Effector memory CD8-positive, alpha-beta T cell (primary cell): Measurements from ENCODE around the gene CD180.
A peak's percentile ranks its signal among the peaks of the same experiment; 100 is the strongest.

ENCODE experiments used
- ATAC-seq: fragments of 150-1000 bp; cut with Tn5 transposase; replicated peaks from 2 replicates; pipeline ENCODE4 v1.10.0; 2021; ENCODE audit warnings: mild to moderate bottlenecking, moderate library complexity
- DNase-seq, 3 experiments: peaks; one replicate each; pipeline ENCODE4 v3.0.0; 2021
- H3K27ac Mint-ChIP-seq, 2 donors: one replicate each; pipeline ENCODE4 v1.8.0; 2022; ENCODE audit warnings: mild to moderate bottlenecking in 2 of 2, mixed read lengths in 2 of 2, moderate library complexity in 2 of 2
- H3K27me3 Mint-ChIP-seq, 2 donors: one replicate each; pipeline ENCODE4 v1.8.0; 2022; ENCODE audit warnings: mixed read lengths in 2 of 2
- H3K36me3 Mint-ChIP-seq: one replicate; pipeline ENCODE4 v1.8.0; 2022; ENCODE audit warnings: mild to moderate bottlenecking, moderate library complexity, mixed read lengths; ENCODE audit not compliant: insufficient read depth
- H3K4me1 Mint-ChIP-seq, 2 donors: one replicate each; pipeline ENCODE4 v1.8.0; 2022; ENCODE audit warnings: low read depth in 2 of 2, mixed read lengths in 2 of 2
- H3K4me3 Mint-ChIP-seq, 2 donors: one replicate each; pipeline ENCODE4 v1.8.0; 2022; ENCODE audit warnings: mild to moderate bottlenecking in 2 of 2, mixed read lengths in 2 of 2, moderate library complexity in 2 of 2
- H3K9me3 Mint-ChIP-seq, 2 donors: one replicate each; pipeline ENCODE4 v1.8.0; 2022; ENCODE audit warnings: mixed read lengths in 2 of 2

The CD180 gene

GRCh38 chr5:67140413-67140812, 56.2 kb downstream of the CD180 start:
- Mint-ChIP-seq H3K27me3 (no peaks in the 10 kb centered on the region), H3K36me3 (peaks cover 5% of the 10 kb centered on the region), H3K4me3 (no peak overlapping the region), H3K9me3 (no peaks in the 10 kb centered on the region), H3K4me1 (no peaks in the 10 kb centered on the region), H3K27ac (peak overlapping the region in 1 of 2 donors; percentile 41)
- ATAC-seq, result no peak
- no peak for DNase-seq

DNA sequence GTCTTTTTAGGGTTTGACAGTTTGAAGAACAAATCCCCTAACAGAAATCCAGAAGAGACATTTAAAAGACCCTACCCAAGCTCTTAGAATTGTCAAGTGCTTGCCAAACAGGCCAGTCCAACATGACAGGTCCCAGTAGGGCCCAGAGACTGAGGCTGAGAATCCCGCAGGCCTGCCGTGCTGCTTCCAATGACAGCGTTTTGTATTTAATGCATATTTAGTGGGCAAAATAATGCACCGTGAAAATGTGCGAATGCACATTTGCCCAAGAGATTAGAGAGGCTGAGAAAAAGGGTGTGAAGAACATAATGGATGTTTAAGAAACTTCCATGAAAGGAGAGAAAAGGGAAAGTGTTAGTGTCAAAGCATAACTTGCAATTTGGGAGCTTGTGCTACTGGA, 57.6 kb downstream of the CD180 start:
- no peaks in the 10 kb centered on the region for H3K9me3 Mint-ChIP-seq
- H3K27me3 Mint-ChIP-seq, result no peaks in the 10 kb centered on the region
- no peak for ATAC-seq
- H3K27ac Mint-ChIP-seq, result no peak overlapping the region
- peaks cover 5% of the 10 kb centered on the region for H3K36me3 Mint-ChIP-seq
- DNase-seq, result no peak
- H3K4me3 Mint-ChIP-seq, result no peak overlapping the region
- H3K4me1 Mint-ChIP-seq, result no peaks in the 10 kb centered on the region

- H3K4me1 Mint-ChIP-seq, result no peaks in the 10 kb centered on the region
- no peaks in the 10 kb centered on the region for H3K36me3 Mint-ChIP-seq
Measured at GRCh38 chr5:67135381-67135984, 61.1 kb downstream of the CD180 start.

DNA sequence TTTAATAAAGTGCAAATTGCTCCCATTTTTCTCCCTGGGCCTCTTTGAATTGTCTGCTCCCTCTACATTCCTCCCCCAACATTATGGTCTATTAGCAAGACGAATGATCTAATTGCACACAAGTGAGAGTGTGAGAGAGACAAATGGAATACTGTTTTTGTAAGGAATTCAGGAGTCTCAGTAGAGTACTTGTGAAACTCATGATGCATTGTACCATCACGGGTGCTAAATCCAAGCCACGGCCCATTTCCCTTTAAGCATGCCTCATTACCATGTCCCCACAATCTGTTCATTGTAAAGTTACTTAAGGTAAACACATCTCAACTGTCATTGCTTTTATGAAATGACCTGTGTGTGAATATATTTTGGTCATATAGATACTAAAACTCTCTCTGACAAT, 62.8 kb downstream of the CD180 start:
- no peaks in the 10 kb centered on the region for H3K27me3 Mint-ChIP-seq
- no peaks in the 10 kb centered on the region for H3K4me1 Mint-ChIP-seq
- no peaks in the 10 kb centered on the region for H3K36me3 Mint-ChIP-seq

More at GRCh38 chr5:67135381-67135984, 61.1 kb downstream of the CD180 start:
- no peak for DNase-seq
- Mint-ChIP-seq H3K9me3 (no peaks in the 10 kb centered on the region), H3K4me3 (no peak overlapping the region), H3K27ac (no peak overlapping the region), H3K27me3 (no peaks in the 10 kb centered on the region)
- no peak for ATAC-seq

DNA sequence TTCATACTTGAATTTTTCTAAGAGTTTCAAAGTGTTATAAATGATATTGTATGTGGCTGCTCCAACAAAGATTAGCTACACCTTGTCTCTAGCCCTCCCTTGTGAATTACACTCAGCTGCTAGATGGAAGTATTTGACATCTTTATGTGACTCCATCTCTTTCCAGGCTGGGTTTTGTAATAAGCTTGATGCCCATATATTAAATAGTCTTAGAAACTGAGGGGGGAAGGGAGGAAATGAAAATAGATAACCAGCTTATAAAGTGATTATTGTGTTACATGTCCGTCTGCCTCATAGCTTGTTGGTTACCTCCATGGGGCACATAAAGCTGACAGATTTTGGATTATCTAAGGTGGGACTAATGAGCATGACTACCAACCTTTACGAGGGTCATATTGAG, 63.4 kb downstream of the CD180 start:
- ATAC-seq (no peak), DNase-seq (no peak)
- no peaks in the 10 kb centered on the region for H3K27me3 Mint-ChIP-seq
- no peaks in the 10 kb centered on the region for H3K4me1 Mint-ChIP-seq
- H3K36me3 Mint-ChIP-seq, result no peaks in the 10 kb centered on the region
- no peak overlapping the region for H3K27ac Mint-ChIP-seq
- H3K9me3 Mint-ChIP-seq, result no peaks in the 10 kb centered on the region
- no peak overlapping the region for H3K4me3 Mint-ChIP-seq

More for the DNA sequence above, 62.8 kb downstream of the CD180 start:
- Mint-ChIP-seq H3K27ac (no peak overlapping the region), H3K4me3 (no peak overlapping the region), H3K9me3 (no peaks in the 10 kb centered on the region)
- ATAC-seq (no peak), DNase-seq (no peak)

DNA sequence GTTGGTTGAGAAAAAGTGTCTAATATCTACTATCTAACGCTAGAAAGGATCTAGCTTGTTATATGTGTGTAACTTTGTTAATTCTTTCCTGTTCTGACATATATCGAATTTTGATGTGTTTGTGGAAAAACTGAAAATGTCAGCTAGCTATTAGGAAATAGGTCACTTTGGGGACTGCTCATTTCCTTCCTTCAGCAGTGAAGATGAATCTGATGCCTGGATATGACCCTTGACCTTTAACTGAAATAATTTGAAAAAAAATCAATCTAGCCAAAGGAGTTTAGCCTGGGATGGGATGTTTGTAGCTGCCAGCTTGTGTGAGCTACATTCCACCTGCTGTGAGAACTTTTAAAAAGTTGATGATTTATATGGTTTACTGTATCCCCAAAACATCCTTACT, 66.8 kb downstream of the CD180 start:
- no peak for DNase-seq
- Mint-ChIP-seq H3K4me1 (no peaks in the 10 kb centered on the region), H3K27ac (no peak overlapping the region), H3K36me3 (no peaks in the 10 kb centered on the region), H3K4me3 (no peak overlapping the region), H3K27me3 (no peaks in the 10 kb centered on the region), H3K9me3 (no peaks in the 10 kb centered on the region)
- no peak for ATAC-seq
